GM18909 (cell line): ENCODE results near the gene STPG1.

ENCODE experiments used
- ATAC-seq: cut with Tn5 transposase; IDR thresholded peaks from one replicate; pipeline ENCODE4 v1.9.1; 2021; ENCODE audit warnings: mild to moderate bottlenecking; ENCODE audit not compliant: unreplicated experiment, poor library complexity

STPG1 gene

DNA sequence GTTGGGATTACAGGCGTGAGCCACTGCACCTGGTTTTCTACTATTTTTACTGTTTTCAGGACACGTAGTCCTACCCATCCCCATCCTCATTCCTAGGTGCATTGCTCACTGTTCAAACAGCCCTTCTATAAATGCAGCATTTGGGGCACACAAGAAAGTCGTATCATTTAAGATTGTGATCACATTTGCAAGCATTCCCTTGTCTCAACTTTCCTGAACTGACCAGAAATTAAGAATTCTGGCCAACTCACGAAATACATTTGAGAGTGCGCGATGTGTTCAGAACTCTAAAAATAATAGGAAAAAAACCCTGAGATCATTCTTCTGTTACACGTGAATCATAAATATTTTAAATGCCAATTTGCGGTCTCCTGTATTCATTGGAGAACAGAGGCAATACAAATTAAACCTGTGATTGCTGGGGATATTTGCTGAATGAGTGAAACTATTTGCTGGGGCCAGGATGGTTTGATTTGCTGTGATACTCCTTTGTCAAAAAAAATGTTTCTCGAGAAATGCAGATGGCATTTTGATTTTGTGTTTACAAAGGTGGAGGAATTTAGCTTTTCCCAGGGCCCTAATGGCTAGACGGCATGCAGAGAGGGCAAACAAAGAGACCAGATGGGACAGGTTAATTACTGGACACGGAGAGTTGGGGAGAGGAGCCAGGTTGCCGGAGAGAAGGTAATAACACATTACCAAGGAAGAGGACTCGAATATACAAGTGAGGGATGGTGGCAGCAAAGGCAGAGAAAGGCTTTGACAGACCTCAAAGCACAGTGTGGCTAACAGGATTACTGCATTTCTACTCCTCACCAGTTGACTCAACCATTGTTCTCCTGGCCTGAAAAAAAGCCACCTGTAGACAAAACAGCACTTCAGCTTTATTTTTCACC, 38.4 kb downstream of the STPG1 start:
- ATAC-seq, result no peak

DNA sequence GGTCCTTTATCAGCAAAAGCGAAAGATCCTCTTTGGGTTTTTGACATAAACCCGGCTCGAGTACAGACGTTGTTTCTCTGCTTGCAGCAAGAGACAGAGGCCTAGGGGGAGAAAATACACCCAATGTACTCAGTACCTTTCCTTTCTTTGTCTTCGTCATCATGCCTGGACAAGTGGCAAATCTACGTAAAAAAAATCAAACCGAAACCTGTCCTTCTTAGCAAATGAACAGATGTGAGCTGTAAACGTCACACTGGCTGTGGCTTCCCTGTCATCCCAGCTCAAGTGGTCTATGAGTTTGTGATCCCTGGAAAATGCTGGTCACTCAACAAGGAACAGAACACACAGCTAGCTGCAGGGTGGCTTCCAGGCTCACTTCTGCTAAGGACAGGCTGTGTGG, 39.9 kb downstream of the STPG1 start:
- no peak for ATAC-seq

DNA sequence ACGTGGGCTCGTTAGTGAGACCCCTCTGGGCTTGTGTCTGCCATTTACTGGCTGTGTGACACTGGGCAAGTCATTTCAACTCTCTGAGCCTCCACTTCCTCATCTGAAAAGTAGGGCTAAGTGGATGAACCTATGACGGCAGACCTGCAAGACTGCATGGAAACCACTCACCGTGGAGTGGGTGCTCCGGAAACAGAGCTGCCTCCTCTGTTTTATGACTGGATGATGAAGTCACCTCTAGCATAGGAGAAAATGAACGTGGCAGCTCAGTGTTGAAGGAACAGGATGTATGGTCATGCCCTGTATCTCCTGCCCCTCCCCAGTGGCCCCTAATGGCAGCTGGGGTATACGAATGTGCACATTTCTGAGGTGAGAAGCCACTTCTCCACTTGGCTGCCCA, 40.5 kb downstream of the STPG1 start:
- ATAC-seq, result no peak

DNA sequence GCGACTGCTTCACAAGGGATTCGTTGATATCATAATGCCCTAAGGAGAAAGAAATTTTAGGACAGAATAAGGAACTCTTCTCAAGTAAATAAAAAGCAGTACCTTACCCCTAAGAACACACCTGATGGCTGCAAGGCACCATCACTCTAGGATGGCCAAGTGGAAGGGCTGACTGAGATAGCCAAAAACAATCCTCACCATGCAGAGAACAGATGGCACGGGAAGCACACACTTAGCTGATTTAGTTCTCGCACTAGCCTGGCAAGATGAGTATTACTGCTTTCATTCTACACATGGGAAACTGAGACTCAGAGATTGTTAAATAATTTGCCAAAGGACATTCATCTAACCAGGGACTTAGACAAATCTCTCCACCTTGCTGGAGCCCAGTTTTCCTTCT, 43.8 kb downstream of the STPG1 start:
- ATAC-seq, result no peak

DNA sequence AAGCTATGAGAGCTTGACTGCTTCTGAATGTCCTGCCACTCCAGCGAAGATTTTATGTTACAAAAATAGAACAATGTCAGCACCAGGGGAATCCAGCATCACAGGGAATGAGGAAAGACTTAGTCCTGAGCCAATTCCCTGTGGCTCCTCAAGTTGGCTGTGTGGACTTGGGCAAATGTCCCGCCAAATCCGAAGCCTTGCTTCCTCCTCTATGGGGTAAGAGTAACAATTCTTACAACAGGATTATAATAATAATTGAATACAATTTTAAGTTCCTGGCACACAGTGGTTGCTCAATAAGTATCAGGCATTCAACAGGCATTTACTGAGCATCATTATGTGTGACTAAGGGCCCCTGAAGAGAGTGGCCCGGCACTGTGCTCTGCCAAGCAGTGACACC, 44.4 kb downstream of the STPG1 start:
- ATAC-seq, result no peak

DNA sequence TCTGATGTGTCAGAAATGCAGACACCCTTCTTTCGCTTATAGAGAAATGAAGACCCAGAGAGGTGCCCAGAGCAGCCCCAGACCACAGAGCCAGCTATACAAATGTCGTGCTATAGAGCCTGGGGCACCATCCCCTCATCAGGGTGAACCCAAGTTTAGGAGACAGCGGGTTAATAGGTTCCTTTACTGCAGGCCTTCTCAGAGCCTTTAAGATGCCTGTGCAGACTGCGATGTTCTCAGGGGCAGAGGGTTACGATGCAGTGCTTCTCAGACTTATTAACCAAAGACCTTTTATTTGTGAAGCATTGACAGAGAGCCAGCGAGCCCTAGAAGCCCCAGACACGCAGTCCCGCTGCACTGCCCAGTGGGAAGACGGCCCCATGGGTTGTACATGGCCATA, 46.9 kb downstream of the STPG1 start:
- no peak for ATAC-seq

DNA sequence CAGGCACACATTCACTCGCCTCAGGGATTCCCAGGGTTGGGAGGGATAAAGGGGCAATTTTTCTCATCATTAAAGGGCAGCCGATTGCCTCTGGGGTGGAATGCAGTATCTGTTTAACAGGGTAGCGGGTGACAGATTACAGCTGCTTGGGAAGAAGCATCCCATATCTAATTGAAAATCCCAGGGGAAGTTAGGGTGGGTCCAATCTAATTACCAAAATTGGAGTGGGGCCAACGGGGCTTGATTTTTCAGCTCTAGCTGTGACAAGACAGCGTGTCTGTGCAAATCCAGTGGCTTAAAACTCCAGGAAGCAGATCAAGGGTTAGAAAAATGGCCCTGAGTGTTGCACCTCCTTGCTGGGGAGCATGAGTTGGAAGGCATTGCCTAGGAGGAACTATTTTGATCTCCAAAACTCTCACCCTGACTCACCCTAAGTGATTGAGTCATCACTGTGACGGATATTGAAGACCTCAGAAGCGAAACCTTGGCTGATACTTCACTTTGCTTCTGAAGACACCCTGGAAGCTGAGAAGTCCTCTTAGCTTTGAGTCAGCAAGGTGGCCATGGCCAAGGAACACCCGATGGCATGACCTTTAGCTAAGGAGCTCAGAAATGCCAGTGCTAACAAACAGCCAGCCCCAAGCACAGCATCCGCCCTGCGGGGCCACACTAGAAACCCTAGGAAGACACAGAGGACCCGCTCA, 48.5 kb downstream of the STPG1 start:
- ATAC-seq, result no peak

- ATAC-seq, result no peak
These were observed 49.0 kb downstream of the STPG1 start for GRCh38 chr1:24364605-24364974.

DNA sequence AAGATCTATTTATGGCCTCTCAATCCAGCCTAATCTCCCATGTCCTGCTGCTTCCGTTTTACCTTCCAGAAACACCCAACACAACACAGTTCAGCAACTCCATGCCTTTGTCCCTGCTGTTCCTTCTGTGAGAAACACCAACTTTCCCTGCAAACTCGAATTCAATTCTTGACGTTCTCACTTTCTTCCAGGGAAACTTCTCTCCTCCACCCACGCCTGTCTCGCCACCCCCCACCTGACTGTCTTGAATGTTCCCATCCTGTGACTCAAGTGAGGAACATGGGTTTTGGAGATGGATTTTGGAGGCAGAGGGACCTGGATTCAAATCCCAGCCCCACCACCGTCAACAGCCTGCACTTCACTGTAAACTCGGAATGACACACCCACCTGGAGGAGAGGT, 49.6 kb downstream of the STPG1 start:
- no peak for ATAC-seq

- no peak for ATAC-seq
These were observed 50.5 kb downstream of the STPG1 start for GRCh38 chr1:24362982-24363614.

DNA sequence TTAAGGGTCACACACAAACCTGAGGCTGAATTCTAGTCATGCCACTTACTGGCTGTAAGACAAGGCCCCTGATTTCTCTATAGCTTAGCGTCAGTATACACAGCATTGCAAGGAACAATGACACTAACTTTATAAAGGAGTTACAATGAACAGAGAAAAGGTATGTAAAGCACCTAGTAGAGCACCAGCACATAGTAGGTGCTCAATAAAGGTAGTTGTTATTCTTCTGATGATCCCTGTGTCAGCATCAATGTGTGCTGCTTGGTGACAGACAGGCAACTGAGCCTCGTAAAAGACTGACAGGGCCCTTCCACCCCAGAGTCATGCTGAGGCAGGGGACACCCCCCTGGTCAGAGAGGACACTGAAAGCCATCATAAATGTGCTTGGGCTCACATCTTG, 51.2 kb downstream of the STPG1 start:
- no peak for ATAC-seq

- no peak for ATAC-seq
These were observed 51.8 kb downstream of the STPG1 start for GRCh38 chr1:24361811-24362210.

- no peak for ATAC-seq
These were observed 52.9 kb downstream of the STPG1 start for GRCh38 chr1:24360681-24361080.

DNA sequence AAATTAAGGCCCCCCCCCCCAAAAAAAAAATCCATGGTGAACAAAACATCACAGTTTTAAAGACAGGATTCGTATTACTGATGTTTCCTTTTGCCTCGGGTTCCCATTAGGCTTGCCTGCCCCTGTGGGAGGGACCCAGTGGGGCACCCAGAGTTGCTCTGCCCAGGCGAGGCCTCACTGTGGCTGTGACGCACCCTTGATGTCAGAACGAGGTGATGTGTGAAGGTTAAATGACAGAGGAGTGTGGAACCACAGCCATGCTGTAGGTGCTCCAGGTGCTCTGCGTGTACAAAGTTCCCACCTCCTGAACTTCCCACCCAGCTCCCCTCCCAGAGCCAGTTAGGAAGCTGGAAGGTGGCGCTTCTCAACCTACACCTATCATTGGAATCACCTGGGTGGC, 56.5 kb downstream of the STPG1 start:
- no peak for ATAC-seq

GRCh38 chr1:24355466-24355865, 58.1 kb downstream of the STPG1 start:
- no peak for ATAC-seq

DNA sequence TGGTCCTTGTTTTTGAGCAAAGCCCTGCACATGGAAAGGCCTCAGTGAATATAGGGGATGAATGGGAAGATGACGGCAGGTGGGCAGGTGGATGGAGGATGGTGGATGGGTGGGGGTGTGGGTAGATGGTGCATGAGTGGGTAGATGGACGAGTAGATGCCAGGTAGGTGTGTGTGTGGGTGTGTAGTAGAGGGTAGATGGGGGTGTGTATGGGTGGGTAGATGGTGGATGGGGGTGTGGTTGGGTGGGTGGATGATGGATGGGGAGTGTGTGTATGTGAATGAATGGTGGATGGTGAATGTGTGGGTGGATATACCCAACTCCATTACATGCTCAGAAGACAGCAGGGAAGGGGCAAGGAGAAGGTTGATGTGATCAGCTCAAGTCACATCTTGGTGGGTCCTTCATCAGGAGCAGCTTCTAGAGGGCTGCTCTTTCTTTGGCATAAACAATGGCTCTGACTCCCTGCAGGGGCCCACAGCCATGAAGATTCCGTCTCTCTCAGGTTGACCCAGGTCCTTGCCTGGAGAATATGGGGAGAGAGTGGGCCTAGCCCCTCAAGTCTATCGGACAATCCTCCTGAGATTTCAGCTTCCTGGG, 60.2 kb downstream of the STPG1 start:
- ATAC-seq, result no peak

DNA sequence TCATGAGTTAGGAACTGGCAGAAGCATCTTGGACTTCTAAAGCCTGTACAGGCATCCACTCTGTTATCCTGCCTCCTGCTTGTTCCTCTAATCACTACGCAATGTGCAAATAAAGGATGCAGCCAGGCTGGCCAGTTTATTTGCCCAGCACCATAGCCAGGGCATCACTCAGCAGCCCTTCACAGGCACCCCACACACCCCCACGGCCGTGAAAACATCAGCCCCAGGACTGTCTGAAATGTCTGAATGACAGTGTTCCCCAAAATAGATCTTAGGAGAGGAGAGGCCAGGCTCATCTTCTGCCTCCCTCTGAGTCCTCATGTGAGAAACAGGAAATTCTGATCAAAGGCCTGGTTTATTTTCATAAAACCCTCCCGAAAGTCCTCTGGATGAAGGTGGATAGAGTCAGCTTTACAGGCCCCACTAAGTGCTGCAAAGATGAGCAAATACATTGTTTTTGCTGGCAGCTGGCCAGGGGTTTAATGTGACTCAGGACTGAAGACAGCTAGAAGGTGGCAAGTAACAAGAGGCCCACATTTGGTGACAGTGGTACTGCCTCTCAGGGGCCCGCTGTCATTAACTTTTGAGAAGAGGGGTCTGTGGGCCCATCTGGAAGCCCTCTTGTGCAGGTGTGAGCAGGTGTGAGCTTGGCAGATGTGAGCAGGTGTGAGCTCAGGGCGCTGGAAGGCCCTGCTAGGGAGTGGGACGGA, 61.5 kb downstream of the STPG1 start:
- no peak for ATAC-seq

- no peak for ATAC-seq
These were observed 62.3 kb downstream of the STPG1 start for GRCh38 chr1:24351247-24351646.

DNA sequence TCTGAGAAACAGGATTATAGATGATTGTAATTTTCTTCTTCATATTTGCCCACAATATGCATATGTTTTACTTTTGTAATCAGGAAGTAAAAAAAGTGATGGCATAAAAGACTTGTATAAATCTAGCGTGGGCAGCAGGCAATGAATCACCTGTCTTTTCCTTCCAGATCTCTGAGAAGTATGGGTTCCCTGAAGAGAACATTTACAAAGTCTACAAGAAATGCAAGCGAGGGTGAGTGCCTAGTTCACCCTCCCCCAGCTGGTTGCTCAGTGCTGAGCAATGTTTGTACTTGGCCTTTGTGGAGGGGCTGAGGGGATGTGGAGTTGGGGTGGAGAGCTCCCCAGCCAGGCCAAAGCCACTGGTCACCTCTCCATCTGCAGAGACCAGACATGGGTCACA, 63.7 kb downstream of the STPG1 start:
- ATAC-seq, result no peak

DNA sequence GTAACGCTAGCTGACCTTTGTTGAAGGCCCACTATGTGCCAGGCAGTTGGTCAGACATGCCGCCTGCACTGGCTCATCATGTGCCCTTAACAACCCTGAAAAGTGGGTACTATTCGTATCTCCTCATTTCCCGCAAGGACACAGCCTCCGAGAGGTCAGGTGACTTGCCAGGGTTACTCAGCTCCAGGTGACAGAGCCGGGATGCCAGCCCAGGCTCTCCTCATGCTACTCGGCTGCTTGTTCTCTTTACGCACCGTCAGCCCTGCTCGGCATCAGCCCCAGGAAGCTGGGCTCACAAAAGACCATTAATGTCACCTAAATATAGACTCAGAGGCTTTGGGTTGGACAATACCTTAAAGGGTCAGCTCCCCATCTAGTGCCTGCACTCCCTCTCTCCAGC, 65.4 kb downstream of the STPG1 start:
- no peak for ATAC-seq
